ENCODE measurements around the gene EEF1G. TPM values are rescaled to one million over a fixed set of nuclear protein-coding genes. Genes with fewer than 3 reads are reported as not detected.
A peak's percentile ranks its signal among the peaks of the same experiment; 100 is the strongest.

The EEF1G gene
- total and polyA plus RNA-seq, 9 of the 15 experiments (the other 6 are each of a cell fraction or from before 2014, with no cell fraction given), result 985 to 2,349 (median 2,035) TPM

DNA sequence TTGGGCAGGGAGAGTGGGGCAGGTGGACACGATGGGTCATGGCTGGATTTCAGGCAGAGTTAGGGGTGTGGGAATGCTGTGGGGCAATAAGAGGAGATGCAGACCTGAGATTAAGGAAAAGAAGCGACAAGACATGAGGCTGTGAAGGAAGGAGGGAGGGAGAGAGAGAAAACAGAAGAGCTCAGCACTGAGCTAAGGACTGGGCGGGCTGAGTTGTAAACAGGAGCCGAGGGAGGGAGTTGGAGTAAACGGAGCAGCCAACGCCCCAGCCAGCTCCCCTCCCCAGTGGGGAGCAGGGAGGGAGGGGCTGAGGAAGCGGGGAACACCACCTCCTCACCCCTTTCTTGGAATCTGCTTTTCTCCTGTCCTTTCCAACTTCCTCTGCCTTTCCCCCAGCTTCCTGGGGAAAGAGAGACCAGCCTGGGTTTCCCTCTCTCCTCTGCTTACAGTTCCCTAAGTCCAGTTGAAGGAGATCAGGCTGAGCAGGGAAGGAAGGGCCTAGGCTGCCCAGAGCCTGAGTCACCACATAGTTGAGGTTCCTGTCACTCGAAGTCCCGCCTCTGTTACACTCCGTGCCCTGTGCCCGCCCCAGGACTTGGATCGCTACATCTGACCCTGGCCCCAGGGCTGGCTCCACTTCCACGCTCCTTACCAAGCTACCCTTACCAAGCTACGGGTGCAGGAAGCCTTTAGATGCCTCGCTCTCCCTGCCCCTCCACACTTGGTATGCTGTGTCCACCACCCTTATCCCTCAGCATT is 20.4 kb downstream of the EEF1G start (continued):
- TF ChIP-seq, protein P1, sequence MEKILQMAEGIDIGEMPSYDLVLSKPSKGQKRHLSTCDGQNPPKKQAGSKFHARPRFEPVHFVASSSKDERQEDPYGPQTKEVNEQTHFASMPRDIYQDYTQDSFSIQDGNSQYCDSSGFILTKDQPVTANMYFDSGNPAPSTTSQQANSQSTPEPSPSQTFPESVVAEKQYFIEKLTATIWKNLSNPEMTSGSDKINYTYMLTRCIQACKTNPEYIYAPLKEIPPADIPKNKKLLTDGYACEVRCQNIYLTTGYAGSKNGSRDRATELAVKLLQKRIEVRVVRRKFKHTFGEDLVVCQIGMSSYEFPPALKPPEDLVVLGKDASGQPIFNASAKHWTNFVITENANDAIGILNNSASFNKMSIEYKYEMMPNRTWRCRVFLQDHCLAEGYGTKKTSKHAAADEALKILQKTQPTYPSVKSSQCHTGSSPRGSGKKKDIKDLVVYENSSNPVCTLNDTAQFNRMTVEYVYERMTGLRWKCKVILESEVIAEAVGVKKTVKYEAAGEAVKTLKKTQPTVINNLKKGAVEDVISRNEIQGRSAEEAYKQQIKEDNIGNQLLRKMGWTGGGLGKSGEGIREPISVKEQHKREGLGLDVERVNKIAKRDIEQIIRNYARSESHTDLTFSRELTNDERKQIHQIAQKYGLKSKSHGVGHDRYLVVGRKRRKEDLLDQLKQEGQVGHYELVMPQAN (IDR thresholded peaks at IDR 0.05; ENCODE audit: borderline replicate concordance), result peak; percentile 61
- TF ChIP-seq HNRNPLL (IDR thresholded peaks at IDR 0.05; ENCODE audit: low read depth, low read length, poor library complexity, severe bottlenecking) (peak; percentile 38), ATF1 (CRISPR knock-in tag; IDR thresholded peaks at IDR 0.05) (no peak), ATF1 (tag; IDR thresholded peaks at IDR 0.05) (peak; percentile 74), FOXP1 (CRISPR knock-in tag; IDR thresholded peaks at IDR 0.05) (peak; percentile 92), BACH1 (tag; IDR thresholded peaks at IDR 0.05) (peak; percentile 42; the same call in 1 of the 2 replicates), KDM5B (IDR thresholded peaks at IDR 0.05; ENCODE audit: insufficient replicate concordance, low read depth, low read length) (peak; percentile 35), ZFX (CRISPR knock-in tag; IDR thresholded peaks at IDR 0.05) (peak; percentile 84), NUFIP1 (IDR thresholded peaks at IDR 0.05; ENCODE audit: partially characterized antibody) (no peak), ZNF592 (IDR thresholded peaks at IDR 0.05) (peak; percentile 82), ZNF384 (IDR thresholded peaks at IDR 0.05; ENCODE audit: low read depth, low read length) (peak; percentile 48), POU5F1 (IDR thresholded peaks at IDR 0.05; ENCODE audit: borderline replicate concordance, low read depth, low read length, partially characterized antibody) (peak; percentile 57), PHF21A (IDR thresholded peaks at IDR 0.05; ENCODE audit: borderline replicate concordance, low read depth) (0 out of 2 replicates have a peak, but pooled peaks have one; percentile 15), ZNF311 (CRISPR knock-in tag; IDR thresholded peaks at IDR 0.05) (0 out of 2 replicates have a peak, but pooled peaks have one; percentile 40), BMI1 (IDR thresholded peaks at IDR 0.05; ENCODE audit: low read length) (no peak)
- TF ChIP-seq, protein P2, sequence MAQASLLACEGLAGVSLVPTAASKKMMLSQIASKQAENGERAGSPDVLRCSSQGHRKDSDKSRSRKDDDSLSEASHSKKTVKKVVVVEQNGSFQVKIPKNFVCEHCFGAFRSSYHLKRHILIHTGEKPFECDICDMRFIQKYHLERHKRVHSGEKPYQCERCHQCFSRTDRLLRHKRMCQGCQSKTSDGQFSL (CRISPR knock-in tag; IDR thresholded peaks at IDR 0.05), result no peak
- TF ChIP-seq, protein P2 (tag; IDR thresholded peaks at IDR 0.05), result peak in 1 of 2 experiments; percentile 46; a peak in 1 of 4 replicates
- TF ChIP-seq, protein P3, sequence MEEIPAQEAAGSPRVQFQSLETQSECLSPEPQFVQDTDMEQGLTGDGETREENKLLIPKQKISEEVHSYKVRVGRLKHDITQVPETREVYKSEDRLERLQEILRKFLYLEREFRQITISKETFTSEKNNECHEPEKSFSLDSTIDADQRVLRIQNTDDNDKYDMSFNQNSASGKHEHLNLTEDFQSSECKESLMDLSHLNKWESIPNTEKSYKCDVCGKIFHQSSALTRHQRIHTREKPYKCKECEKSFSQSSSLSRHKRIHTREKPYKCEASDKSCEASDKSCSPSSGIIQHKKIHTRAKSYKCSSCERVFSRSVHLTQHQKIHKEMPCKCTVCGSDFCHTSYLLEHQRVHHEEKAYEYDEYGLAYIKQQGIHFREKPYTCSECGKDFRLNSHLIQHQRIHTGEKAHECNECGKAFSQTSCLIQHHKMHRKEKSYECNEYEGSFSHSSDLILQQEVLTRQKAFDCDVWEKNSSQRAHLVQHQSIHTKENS (CRISPR knock-in tag; IDR thresholded peaks at IDR 0.05), result no peak

Measured in K562 (cell line).